HepG2 (cell line): Measurements from ENCODE around the gene MAPK14. TPM values are rescaled to one million over a fixed set of nuclear protein-coding genes. Genes with fewer than 3 reads are reported as not detected.

Experiments used
- KDM2A ChIP-seq: sonication (generic); formaldehyde crosslinking; IDR thresholded peaks from 2 replicates; pipeline ENCODE4 v1.4.0; 2020; ENCODE audit warnings: low read depth, missing genetic modification reagents, borderline replicate concordance
- KMT2B ChIP-seq: IDR thresholded peaks from 2 replicates; pipeline ENCODE4 v1.6.1; 2016; ENCODE audit warnings: missing genetic modification reagents, missing compliant biosample characterization
- POGZ ChIP-seq: sonication (generic); formaldehyde crosslinking; IDR thresholded peaks from 2 replicates; pipeline ENCODE4 v1.4.0; 2020; ENCODE audit warnings: mild to moderate bottlenecking, missing genetic modification reagents
- ZNF510 ChIP-seq: sonication (generic); formaldehyde crosslinking; IDR thresholded peaks from 2 replicates; pipeline ENCODE4 v1.4.0; 2020; ENCODE audit warnings: low read depth, mild to moderate bottlenecking, missing genetic modification reagents
- ZNF674 ChIP-seq: sonication (generic); formaldehyde crosslinking; IDR thresholded peaks from 2 replicates; pipeline ENCODE4 v1.5.0; 2020; ENCODE audit warnings: low read depth, mild to moderate bottlenecking, missing genetic modification reagents
- polyA plus RNA-seq, 8 experiments: library from polyadenylated mRNA; depleted of rRNA in 3 of 8; stranded (reverse) in 7 of 8; unstranded in 1 of 8; fragments of >200 nt; fragmentation: Illumina TruSeq in 4 of 8; extraction: Trizol in 4 of 8; gene quantifications; 2 replicates each; pipeline versions ENCODE4 v1.2.1 to v1.2.3, GENCODE V29; 2011 to 2016; ENCODE audit warnings: low read depth in 4 of 8, missing spikeins in 1 of 8, mixed read lengths in 1 of 8; ENCODE audit not compliant: insufficient read depth in 1 of 8
- total RNA-seq, 5 experiments: library from RNA; depleted of rRNA; stranded (reverse); fragments of >200 nt; fragmentation: Illumina TruSeq; extraction: Trizol; gene quantifications; 2 replicates each; pipeline ENCODE4 v1.2.3, GENCODE V29; 2016; ENCODE audit warnings: low read depth in 1 of 5
- TF ChIP-seq, protein P1 (sequence below): IDR thresholded peaks from 2 replicates; pipeline ENCODE4 v1.6.1; 2016; ENCODE audit warnings: missing compliant biosample characterization, missing genetic modification reagents, borderline replicate concordance
- TF ChIP-seq, protein P2 (sequence below): sonication (generic); formaldehyde crosslinking; IDR thresholded peaks from 2 replicates; pipeline ENCODE4 v1.9.0; 2022; ENCODE audit warnings: missing genetic modification reagents, mild to moderate bottlenecking, borderline replicate concordance
- TF ChIP-seq, protein P3 (sequence below): sonication (generic); formaldehyde crosslinking; IDR thresholded peaks from 2 replicates; pipeline ENCODE4 v1.4.0; 2020; ENCODE audit warnings: missing genetic modification reagents

MAPK14 gene
- total and polyA plus RNA-seq, 2 of the 13 experiments (the other 11 are each of a cell fraction or from before 2014, with no cell fraction given), result 66.3 to 67.3 TPM

DNA sequence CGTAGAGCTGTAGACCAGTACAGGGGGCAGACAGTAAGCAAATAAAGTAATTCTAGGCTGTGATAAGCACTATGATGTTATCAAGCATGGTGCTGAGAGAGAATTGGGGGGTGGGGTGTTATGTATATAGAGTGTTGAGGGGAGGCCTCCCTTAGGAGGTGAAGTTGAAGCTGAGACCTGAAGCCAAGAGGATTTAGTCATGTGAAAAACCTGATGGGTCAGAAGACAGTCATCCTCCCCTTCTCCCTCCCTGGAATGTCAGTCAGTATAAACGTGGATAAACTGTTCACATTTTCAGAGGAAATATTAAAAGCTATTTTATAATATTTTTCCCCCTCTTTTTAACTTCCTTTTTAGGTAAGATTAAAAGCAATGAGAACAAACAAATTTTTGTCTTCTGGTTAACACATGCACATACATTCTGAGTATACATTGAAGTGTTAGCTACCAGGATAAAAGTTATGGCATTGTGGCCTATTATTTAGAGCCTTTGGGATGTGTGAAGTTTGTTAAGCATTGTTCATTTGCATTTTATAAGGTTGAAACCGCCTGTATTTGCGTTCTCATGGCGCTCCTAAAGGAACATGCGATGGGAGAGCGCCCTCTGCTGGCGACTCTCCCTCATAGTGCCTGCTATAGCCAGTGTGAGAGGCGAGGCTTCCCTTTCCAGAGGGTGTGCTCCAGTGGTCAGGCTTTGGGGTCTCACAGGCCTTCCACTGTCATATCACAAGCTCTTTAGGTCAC, 67.3 kb downstream of the MAPK14 start (continued):
- peak; percentile 79; the same call in 1 of the 2 replicates for TF ChIP-seq KDM2A (CRISPR knock-in tag)
- TF ChIP-seq ZNF510 (CRISPR knock-in tag), result no peak
- TF ChIP-seq POGZ (CRISPR knock-in tag), result 0 out of 2 replicates have a peak, but pooled peaks have one; percentile 20
- TF ChIP-seq, protein P1, sequence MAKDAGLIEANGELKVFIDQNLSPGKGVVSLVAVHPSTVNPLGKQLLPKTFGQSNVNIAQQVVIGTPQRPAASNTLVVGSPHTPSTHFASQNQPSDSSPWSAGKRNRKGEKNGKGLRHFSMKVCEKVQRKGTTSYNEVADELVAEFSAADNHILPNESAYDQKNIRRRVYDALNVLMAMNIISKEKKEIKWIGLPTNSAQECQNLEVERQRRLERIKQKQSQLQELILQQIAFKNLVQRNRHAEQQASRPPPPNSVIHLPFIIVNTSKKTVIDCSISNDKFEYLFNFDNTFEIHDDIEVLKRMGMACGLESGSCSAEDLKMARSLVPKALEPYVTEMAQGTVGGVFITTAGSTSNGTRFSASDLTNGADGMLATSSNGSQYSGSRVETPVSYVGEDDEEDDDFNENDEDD (CRISPR knock-in tag), result peak; percentile 46; the same call in 1 of the 2 replicates
- TF ChIP-seq, protein P2, sequence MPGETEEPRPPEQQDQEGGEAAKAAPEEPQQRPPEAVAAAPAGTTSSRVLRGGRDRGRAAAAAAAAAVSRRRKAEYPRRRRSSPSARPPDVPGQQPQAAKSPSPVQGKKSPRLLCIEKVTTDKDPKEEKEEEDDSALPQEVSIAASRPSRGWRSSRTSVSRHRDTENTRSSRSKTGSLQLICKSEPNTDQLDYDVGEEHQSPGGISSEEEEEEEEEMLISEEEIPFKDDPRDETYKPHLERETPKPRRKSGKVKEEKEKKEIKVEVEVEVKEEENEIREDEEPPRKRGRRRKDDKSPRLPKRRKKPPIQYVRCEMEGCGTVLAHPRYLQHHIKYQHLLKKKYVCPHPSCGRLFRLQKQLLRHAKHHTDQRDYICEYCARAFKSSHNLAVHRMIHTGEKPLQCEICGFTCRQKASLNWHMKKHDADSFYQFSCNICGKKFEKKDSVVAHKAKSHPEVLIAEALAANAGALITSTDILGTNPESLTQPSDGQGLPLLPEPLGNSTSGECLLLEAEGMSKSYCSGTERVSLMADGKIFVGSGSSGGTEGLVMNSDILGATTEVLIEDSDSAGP, result peak; percentile 27; the same call in 1 of the 2 replicates
- TF ChIP-seq, protein P3, sequence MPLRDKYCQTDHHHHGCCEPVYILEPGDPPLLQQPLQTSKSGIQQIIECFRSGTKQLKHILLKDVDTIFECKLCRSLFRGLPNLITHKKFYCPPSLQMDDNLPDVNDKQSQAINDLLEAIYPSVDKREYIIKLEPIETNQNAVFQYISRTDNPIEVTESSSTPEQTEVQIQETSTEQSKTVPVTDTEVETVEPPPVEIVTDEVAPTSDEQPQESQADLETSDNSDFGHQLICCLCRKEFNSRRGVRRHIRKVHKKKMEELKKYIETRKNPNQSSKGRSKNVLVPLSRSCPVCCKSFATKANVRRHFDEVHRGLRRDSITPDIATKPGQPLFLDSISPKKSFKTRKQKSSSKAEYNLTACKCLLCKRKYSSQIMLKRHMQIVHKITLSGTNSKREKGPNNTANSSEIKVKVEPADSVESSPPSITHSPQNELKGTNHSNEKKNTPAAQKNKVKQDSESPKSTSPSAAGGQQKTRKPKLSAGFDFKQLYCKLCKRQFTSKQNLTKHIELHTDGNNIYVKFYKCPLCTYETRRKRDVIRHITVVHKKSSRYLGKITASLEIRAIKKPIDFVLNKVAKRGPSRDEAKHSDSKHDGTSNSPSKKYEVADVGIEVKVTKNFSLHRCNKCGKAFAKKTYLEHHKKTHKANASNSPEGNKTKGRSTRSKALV (CRISPR knock-in tag), result no peak
- 0 out of 2 replicates have a peak, but pooled peaks have one; percentile 45 for TF ChIP-seq KMT2B (CRISPR knock-in tag)
- TF ChIP-seq ZNF674 (CRISPR knock-in tag), result no peak
